HCT116 (cell line): ENCODE data around the gene SUCLG2.

ENCODE experiments used
- CTCF ChIP-seq, 3 experiments: fragments of 200-600 bp in 1 of 3; sonication (generic) in 1 of 3; IDR thresholded peaks in 2 of 3; conservative IDR thresholded peaks in 1 of 3; 2 replicates each; pipeline ENCODE4 v1.5.1; 2012 to 2017; ENCODE audit warnings: low read depth in 2 of 3, low read length in 2 of 3, antibody characterized with exemption in 1 of 3, borderline replicate concordance in 1 of 3, control low read depth in 1 of 3, mild to moderate bottlenecking in 1 of 3, mixed read lengths in 1 of 3, mixed run types in 1 of 3, moderate library complexity in 1 of 3; ENCODE audit not compliant: insufficient read depth in 1 of 3
- EZH2 ChIP-seq: fragments of 200-600 bp; sonication (generic); IDR thresholded peaks from 2 replicates; pipeline ENCODE4 v1.6.1; 2017; ENCODE audit warnings: antibody characterized with exemption, mixed run types
- JUND ChIP-seq: IDR thresholded peaks from 2 replicates; pipeline ENCODE4 v1.6.1; 2012
- MAX ChIP-seq: IDR thresholded peaks from 2 replicates; pipeline ENCODE4 v1.6.1; 2012
- POLR2A ChIP-seq: IDR thresholded peaks from 2 replicates; pipeline ENCODE4 v1.7.0; 2011; ENCODE audit warnings: borderline replicate concordance; ENCODE audit not compliant: insufficient read depth, insufficient read length; ENCODE audit errors: extremely low read depth
- POLR2AphosphoS5 ChIP-seq: IDR thresholded peaks from 2 replicates; pipeline ENCODE4 v1.6.1; 2011; ENCODE audit warnings: mild to moderate bottlenecking, low read depth, low read length, moderate library complexity
- TCF7L2 ChIP-seq: IDR thresholded peaks from 2 replicates; pipeline ENCODE4 v1.7.0; 2011; ENCODE audit warnings: borderline replicate concordance, inconsistent platforms; ENCODE audit not compliant: insufficient read depth, insufficient read length; ENCODE audit errors: extremely low read depth
- ZNF274 ChIP-seq: fragments of 200-500 bp; sonication (Bioruptor generic); IDR thresholded peaks from 2 replicates; pipeline ENCODE4 v1.6.1; 2014; ENCODE audit warnings: mild to moderate bottlenecking, low read depth, low read length, inconsistent platforms

GRCh38 chr3:67602816-67603215, 51.6 kb downstream of the SUCLG2 start:
- no peak for TF ChIP-seq EZH2
- no peak for TF ChIP-seq CTCF (IDR thresholded peaks at IDR 0.05 in 2 of 3, conservative IDR thresholded peaks at IDR 0.05 in 1 of 3; ENCODE audit: borderline replicate concordance in 1 of 3, insufficient read depth in 1 of 3, low read depth in 2 of 3, low read length in 2 of 3)
- TF ChIP-seq POLR2AphosphoS5 = no peak
- TF ChIP-seq POLR2A = no peak
- no peak for TF ChIP-seq TCF7L2
- TF ChIP-seq JUND = no peak
- no peak for TF ChIP-seq ZNF274
- no peak for TF ChIP-seq MAX
